Measurements from ENCODE around the gene SMIM1. TPM values are rescaled to one million over a fixed set of nuclear protein-coding genes. Genes with fewer than 3 reads are reported as not detected.
"Not testable (repeated sequence)": the region's sequence is repeated elsewhere in the genome, so short reads cannot be mapped to it uniquely, and the experiment has no call there.

SMIM1 gene, protein sequence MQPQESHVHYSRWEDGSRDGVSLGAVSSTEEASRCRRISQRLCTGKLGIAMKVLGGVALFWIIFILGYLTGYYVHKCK
- total RNA-seq: 0.73 TPM

DNA sequence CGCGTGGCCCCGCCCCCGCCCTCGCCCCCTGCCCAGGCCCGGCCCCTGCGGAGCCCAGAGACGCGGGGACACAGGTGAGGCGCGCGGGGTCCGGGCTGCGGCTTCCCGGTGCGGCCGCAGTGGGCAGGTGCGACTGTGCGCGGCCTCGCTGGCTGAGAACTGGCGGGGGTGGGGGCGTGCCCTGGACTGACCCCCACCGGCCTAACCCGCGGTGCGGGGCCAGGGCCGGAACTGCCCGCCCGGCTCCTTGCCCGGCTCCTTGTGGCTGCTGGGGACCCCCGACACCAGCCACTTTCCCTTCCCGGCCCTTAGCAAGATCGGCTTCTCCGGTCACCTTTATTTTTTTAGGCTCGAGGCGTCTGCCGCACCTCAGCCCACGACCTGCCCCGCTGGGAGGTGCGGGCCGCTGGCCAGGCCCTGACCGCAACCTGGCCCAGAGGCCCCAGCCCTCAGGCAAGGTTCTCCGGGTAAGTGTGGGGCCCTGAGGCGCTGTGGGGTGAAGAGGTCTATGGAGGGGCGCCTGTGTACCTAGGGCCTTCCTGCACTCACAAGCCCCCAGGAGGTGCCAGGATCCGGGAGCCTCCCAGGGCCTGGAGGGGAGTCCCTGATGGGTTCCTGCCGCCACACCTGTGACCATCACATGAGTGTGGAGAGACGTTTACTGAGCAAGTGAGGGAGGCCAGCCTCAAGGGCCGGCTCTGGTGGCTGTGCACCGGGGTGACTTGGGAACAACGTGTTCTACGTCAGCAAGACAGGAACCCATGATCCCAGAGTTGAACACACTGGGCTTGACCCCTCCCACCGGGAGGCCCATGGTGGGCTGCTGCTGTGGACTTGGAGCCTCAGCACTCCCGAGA is at the start of gene SMIM1:
SMIM1 (plus strand) TSS at position 35 of the 857 bp plus-strand sequence. CDS start 2,625 bp downstream, outside the sequence.
- H3K9me3 ChIP-seq (ENCODE audit: low read depth, low read length): no peaks in the 10 kb centered on the region
- H3K4me1 ChIP-seq (ENCODE audit: insufficient read depth, low read length): peaks cover 19% of the 10 kb centered on the region
- no peaks in the 10 kb centered on the region for H3K27me3 ChIP-seq (ENCODE audit: insufficient read depth, low read length)
- H3K4me3 ChIP-seq (ENCODE audit: low read length): peak within 1 kb of the TSS; percentile 35

GRCh38 chr1:3722846-3723245 is 49.7 kb upstream of the SMIM1 start:
- Histone ChIP-seq H3K4me1 (ENCODE audit: insufficient read depth, low read length) (no peaks in the 10 kb centered on the region), H3K4me3 (ENCODE audit: low read length) (no peak overlapping the region), H3K9me3 (ENCODE audit: low read depth, low read length) (no peaks in the 10 kb centered on the region), H3K27me3 (ENCODE audit: insufficient read depth, low read length) (no peaks in the 10 kb centered on the region)

GRCh38 chr1:3724416-3725030 is 48.0 kb upstream of the SMIM1 start:
- H3K4me1 ChIP-seq (ENCODE audit: insufficient read depth, low read length); H3K27me3 ChIP-seq (ENCODE audit: insufficient read depth, low read length); H3K4me3 ChIP-seq (ENCODE audit: low read length); H3K9me3 ChIP-seq (ENCODE audit: low read depth, low read length): not testable (repeated sequence)

GRCh38 chr1:3725366-3725765 is 47.2 kb upstream of the SMIM1 start:
- Histone ChIP-seq H3K27me3 (ENCODE audit: insufficient read depth, low read length) (no peaks in the 10 kb centered on the region), H3K4me1 (ENCODE audit: insufficient read depth, low read length) (no peaks in the 10 kb centered on the region), H3K9me3 (ENCODE audit: low read depth, low read length) (no peaks in the 10 kb centered on the region), H3K4me3 (ENCODE audit: low read length) (no peak overlapping the region)

DNA sequence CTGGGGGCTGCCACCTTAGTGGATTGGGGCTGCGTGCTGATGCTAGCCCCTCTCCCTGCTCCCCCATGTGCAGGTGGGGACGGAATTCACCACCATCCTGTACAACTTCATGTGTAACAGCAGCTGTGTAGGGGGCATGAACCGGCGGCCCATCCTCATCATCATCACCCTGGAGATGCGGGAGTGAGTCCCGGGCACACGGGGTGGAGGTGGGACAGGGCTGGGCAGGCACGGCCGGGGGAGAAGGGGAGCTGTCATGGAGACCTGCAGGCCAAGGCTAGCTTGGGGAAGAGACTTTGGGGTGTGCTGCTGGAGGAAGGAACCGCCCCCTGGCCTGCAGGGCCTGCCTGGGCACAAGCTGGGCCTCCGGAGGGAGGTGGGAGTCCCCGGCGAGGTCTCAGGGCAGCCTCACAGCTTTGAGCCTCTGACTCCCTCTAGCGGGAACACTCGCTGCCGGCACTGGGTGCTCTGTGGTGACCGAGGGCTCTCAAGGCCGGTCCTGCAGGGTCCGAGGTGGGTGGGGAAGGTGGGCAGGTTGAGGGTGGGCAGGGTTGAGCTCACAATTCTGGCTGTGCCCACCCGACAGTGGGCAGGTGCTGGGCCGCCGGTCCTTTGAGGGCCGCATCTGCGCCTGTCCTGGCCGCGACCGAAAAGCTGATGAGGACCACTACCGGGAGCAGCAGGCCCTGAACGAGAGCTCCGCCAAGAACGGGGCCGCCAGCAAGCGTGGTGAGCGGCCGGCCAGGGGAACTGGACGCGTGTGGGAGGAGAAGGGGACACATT is 45.3 kb upstream of the SMIM1 start:
- H3K4me3 ChIP-seq (ENCODE audit: low read length): no peak overlapping the region
- H3K4me1 ChIP-seq (ENCODE audit: insufficient read depth, low read length): no peaks in the 10 kb centered on the region
- H3K9me3 ChIP-seq (ENCODE audit: low read depth, low read length): no peaks in the 10 kb centered on the region
- no peaks in the 10 kb centered on the region for H3K27me3 ChIP-seq (ENCODE audit: insufficient read depth, low read length)

DNA sequence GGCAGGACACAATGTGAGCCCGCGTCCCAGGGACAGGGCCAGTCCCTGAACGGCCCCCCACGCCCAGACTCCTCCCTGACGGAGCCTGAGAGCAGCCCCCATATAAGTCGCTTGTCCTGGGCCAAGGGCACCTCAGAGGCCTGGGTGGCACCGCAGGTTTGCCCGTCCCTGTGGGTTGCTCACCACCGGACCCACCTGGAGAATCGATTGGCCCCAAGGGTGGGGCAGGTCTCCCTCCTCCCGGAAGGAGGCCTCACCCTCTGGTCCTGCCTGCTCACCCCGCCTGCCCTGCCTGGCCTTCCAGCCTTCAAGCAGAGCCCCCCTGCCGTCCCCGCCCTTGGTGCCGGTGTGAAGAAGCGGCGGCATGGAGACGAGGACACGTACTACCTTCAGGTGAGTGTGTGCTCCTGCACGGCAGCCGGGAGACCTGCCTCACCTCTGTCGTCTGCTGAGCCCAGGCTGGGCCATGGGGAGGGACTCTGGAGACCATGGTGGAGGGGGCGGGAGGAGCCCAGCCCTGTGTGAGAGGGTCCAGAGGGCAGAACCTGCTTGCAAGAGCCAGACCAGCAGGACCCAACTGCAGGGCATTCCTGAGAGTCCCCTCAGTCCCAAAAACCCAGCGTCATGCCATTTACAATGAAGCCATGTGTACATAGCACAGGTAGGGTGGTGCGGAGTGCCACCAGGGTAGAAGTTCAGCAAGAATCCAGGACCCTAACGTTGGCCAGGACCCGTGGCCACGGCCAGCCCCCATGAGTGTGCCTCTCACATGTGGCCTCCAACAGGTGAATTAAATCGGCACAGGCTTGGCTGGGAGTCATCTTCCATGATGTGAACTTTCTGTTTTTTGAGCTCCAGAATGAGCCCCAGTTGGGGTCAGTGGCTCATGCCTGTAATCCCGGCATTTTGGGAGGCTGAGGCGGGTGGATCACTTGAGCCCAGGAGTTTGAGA is 44.4 kb upstream of the SMIM1 start:
- Histone ChIP-seq H3K4me3 (ENCODE audit: low read length) (no peak overlapping the region), H3K4me1 (ENCODE audit: insufficient read depth, low read length) (no peaks in the 10 kb centered on the region), H3K9me3 (ENCODE audit: low read depth, low read length) (no peaks in the 10 kb centered on the region), H3K27me3 (ENCODE audit: insufficient read depth, low read length) (no peaks in the 10 kb centered on the region)

DNA sequence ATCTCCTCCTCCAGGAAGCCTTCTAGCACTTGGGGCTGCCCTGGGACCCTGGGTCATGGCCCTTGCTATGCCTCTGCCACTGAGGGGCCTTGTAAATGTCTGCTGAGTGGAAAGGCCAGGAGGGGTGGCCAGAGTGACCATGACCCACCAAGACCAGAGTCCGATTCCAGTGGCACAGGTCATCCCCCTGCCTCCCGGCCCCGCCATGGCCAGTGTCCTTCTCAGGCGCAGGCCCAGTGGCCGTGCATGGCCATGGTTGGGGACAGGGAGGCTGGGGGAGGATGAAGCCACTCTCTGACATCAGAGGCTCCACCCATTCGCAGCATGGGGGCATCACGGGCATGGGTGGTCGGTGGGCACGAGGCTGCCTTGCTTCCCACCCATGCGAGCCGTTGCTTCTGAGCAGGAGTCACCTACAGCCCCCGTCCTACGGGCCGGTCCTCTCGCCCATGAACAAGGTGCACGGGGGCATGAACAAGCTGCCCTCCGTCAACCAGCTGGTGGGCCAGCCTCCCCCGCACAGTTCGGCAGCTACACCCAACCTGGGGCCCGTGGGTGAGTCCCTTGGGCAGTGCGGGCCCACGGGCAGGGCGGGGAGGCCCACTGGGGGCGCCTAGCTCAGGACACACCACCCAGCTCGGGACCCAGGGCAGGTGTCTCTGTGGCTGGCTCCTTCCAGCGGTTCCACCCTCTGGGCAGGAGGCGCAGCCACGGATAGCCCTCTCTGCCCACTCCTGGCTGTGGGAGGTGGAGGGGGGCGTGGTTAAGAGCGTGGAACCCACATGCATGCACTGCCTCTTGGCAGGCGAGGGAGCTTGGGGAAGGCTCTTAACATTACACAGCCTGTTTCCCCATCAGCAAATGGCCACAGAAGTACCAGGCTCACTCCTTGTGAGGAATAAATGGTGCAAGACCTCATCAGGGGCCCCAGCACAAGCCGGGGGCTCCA is 42.7 kb upstream of the SMIM1 start:
- no peaks in the 10 kb centered on the region for H3K4me1 ChIP-seq (ENCODE audit: insufficient read depth, low read length)
- H3K9me3 ChIP-seq (ENCODE audit: low read depth, low read length): no peaks in the 10 kb centered on the region
- H3K4me3 ChIP-seq (ENCODE audit: low read length): no peak overlapping the region
- no peaks in the 10 kb centered on the region for H3K27me3 ChIP-seq (ENCODE audit: insufficient read depth, low read length)

GRCh38 chr1:3730543-3731247 is 41.9 kb upstream of the SMIM1 start:
- no peaks in the 10 kb centered on the region for H3K4me1 ChIP-seq (ENCODE audit: insufficient read depth, low read length)
- H3K9me3 ChIP-seq (ENCODE audit: low read depth, low read length): no peaks in the 10 kb centered on the region
- no peaks in the 10 kb centered on the region for H3K27me3 ChIP-seq (ENCODE audit: insufficient read depth, low read length)
- no peak overlapping the region for H3K4me3 ChIP-seq (ENCODE audit: low read length)

DNA sequence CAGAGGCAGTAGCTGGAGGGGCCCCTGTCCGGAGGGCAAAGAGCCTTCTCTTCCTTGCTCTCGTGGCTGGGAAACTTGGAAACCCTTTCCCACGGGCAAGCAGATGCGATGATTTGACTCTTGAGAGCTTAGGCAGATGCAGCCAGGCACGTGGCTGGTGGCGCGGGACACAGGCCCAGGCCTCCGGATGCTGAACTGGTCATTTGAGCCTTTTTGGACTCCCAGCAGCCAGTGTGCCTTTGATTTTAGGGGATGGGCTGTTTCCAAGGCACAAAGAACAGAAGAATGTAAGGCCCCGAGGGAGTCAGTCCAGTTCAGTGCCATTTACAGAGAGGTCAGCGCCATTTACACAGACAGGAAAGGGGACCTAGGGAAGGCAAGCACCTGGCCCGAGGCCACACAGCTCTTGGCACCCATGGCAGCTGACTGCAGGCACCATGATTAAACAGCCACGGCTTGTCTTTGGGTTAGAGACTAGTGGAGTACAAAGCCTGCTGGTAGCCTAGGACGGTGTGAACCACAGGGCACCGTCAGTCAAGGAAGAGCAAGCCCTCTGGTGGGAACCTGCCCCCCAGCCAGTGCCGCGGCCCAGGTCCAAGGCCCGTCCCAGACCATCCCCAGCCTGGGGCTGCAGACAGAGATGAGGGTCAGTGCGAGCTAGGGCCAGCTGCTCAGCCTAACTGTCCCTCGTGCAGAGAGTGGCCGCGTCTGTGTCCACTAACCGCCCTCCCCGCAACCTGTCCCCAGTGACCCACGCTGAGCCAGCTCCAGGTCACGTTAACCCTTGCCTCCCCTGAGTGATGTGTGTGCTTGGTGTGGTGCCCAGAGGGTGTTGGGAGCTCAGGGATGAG is 40.7 kb upstream of the SMIM1 start:
- Histone ChIP-seq H3K4me1 (ENCODE audit: insufficient read depth, low read length) (no peaks in the 10 kb centered on the region), H3K4me3 (ENCODE audit: low read length) (no peak overlapping the region), H3K9me3 (ENCODE audit: low read depth, low read length) (no peaks in the 10 kb centered on the region), H3K27me3 (ENCODE audit: insufficient read depth, low read length) (no peaks in the 10 kb centered on the region)

GRCh38 chr1:3732434-3733093 is 40.0 kb upstream of the SMIM1 start:
- Histone ChIP-seq H3K4me1 (ENCODE audit: insufficient read depth, low read length) (no peaks in the 10 kb centered on the region), H3K4me3 (ENCODE audit: low read length) (no peak overlapping the region), H3K9me3 (ENCODE audit: low read depth, low read length) (no peaks in the 10 kb centered on the region), H3K27me3 (ENCODE audit: insufficient read depth, low read length) (no peaks in the 10 kb centered on the region)

GRCh38 chr1:3733094-3733882 is 39.3 kb upstream of the SMIM1 start:
- Histone ChIP-seq H3K4me1 (ENCODE audit: insufficient read depth, low read length) (no peaks in the 10 kb centered on the region), H3K4me3 (ENCODE audit: low read length) (no peak overlapping the region), H3K9me3 (ENCODE audit: low read depth, low read length) (no peaks in the 10 kb centered on the region), H3K27me3 (ENCODE audit: insufficient read depth, low read length) (no peaks in the 10 kb centered on the region)

All from mononuclear cell (primary cell).